Suprapubic skin (tissue), 4 donors: ENCODE data around the gene CHMP4A. TPM values are rescaled to one million over a fixed set of nuclear protein-coding genes. Genes with fewer than 3 reads are reported as not detected.

Experiments
- DNase-seq, 2 donors: peaks; one replicate each; pipeline ENCODE4 v3.0.0-alpha.2; 2019; ENCODE audit warnings: low spot score in 2 of 2
- H3K27ac ChIP-seq: fragments of 200-600 bp; sonication (generic); one replicate; pipeline ENCODE4 v1.5.1; 2019
- H3K27me3 ChIP-seq: fragments of 200-600 bp; sonication (generic); one replicate; pipeline ENCODE4 v1.5.1; 2019
- H3K36me3 ChIP-seq: fragments of 200-600 bp; sonication (generic); one replicate; pipeline ENCODE4 v1.5.1; 2019
- H3K4me1 ChIP-seq: fragments of 200-600 bp; sonication (generic); one replicate; pipeline ENCODE4 v1.5.1; 2019
- H3K4me3 ChIP-seq: fragments of 200-600 bp; sonication (generic); one replicate; pipeline ENCODE4 v1.5.1; 2019; ENCODE audit warnings: mild to moderate bottlenecking
- H3K9me3 ChIP-seq: fragments of 200-600 bp; sonication (generic); one replicate; pipeline ENCODE4 v1.5.1; 2019
- EP300 ChIP-seq: sonication (generic); formaldehyde crosslinking; IDR thresholded peaks from one replicate; pipeline ENCODE4 v1.6.1; 2017; ENCODE audit warnings: antibody characterized with exemption
- POLR2A ChIP-seq, 2 donors: fragments of 450-650 bp; IDR thresholded peaks; one replicate each; pipeline ENCODE4 v1.6.1; 2017; ENCODE audit warnings: antibody characterized with exemption in 2 of 2, mild to moderate bottlenecking in 2 of 2, moderate library complexity in 2 of 2
- POLR2AphosphoS5 ChIP-seq, 3 donors: sonication (generic); formaldehyde crosslinking; IDR thresholded peaks; one replicate each; pipeline ENCODE4 v1.6.1; 2017; ENCODE audit warnings: antibody characterized with exemption in 3 of 3
- WGBS: methylation state at CpG from one replicate; pipeline ENCODE4 v1.1.5; 2018; 5-methylcytosine and 5-hydroxymethylcytosine counted together
- total RNA-seq, 4 donors: library from RNA; depleted of rRNA; stranded (reverse); fragments of >200 nt; gene quantifications; one replicate each; pipeline ENCODE4 v1.1.0, GENCODE V29; 2016
- TF ChIP-seq, protein P1 (sequence below), 2 donors: fragments of 200-600 bp in 1 of 2; fragments of 450-650 bp in 1 of 2; sonication (generic) in 1 of 2; IDR thresholded peaks; one replicate each; pipeline ENCODE4 v1.5.1; 2016 to 2019; ENCODE audit warnings: antibody characterized with exemption in 2 of 2, mild to moderate bottlenecking in 1 of 2, moderate library complexity in 1 of 2

CHMP4A gene
- total RNA-seq, 4 donors from 2014 or later = 47.2 to 86.3 (median 63.6) TPM

DNA sequence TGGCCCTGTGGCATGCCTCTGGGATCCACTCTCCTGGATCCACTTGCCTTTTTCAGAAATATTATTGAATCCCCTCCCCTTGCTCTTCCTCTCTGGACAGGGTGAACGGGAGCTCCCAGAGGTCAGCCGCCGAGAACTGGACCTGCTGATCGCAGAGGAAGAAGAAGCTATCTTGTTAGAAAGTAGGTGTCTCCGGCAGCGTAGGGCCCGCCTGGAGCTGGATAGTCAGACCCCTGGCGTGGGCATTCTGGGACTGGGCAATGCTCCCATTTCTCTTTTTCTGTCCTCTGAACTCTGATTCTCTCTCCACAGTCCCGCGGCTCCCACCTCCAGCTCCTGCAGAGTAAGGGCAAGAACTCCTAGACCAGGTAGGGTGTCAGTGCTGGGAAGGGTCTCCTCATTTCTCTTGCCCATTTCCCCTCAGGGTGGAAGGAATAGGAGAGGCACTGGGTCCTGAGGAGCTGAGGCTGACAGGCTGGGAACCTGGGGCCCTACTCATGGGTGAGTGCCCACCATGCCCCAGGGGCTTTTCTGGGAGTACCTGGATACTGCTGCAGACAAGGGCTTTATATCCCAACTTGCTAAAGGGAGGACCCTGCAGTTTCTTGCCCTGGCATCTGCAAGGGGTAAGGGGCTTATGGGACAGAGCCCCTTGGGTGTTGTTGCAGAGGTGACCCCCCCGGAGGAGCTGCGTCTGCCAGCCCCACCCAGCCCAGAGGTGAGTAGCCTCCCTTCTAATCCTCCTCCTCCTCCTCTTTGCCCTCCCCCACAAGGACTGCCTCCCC is 36.1 kb downstream of the CHMP4A start:
- WGBS = 89% methylated on average over 12 of the region's 12 CpGs
- Histone ChIP-seq H3K4me3 (no peak overlapping the region), H3K27ac (no peak overlapping the region), H3K36me3 (peaks cover 58% of the 10 kb centered on the region), H3K4me1 (no peaks in the 10 kb centered on the region), H3K27me3 (no peaks in the 10 kb centered on the region), H3K9me3 (no peaks in the 10 kb centered on the region)
- TF ChIP-seq, protein P1, sequence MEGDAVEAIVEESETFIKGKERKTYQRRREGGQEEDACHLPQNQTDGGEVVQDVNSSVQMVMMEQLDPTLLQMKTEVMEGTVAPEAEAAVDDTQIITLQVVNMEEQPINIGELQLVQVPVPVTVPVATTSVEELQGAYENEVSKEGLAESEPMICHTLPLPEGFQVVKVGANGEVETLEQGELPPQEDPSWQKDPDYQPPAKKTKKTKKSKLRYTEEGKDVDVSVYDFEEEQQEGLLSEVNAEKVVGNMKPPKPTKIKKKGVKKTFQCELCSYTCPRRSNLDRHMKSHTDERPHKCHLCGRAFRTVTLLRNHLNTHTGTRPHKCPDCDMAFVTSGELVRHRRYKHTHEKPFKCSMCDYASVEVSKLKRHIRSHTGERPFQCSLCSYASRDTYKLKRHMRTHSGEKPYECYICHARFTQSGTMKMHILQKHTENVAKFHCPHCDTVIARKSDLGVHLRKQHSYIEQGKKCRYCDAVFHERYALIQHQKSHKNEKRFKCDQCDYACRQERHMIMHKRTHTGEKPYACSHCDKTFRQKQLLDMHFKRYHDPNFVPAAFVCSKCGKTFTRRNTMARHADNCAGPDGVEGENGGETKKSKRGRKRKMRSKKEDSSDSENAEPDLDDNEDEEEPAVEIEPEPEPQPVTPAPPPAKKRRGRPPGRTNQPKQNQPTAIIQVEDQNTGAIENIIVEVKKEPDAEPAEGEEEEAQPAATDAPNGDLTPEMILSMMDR (IDR thresholded peaks at IDR 0.05) = no peak
- no peak for TF ChIP-seq POLR2A (IDR thresholded peaks at IDR 0.05)
- TF ChIP-seq POLR2AphosphoS5 (IDR thresholded peaks at IDR 0.05) = no peak
- TF ChIP-seq EP300 = no peak
- peak in 1 of 2 donors; percentile 58 for DNase-seq

GRCh38 chr14:24176599-24176998 is 36.7 kb downstream of the CHMP4A start:
- WGBS = 100% methylated on average over 3 of the region's 5 CpGs
- Histone ChIP-seq H3K27me3 (no peaks in the 10 kb centered on the region), H3K4me1 (peaks cover 6% of the 10 kb centered on the region), H3K9me3 (no peaks in the 10 kb centered on the region), H3K4me3 (no peak overlapping the region), H3K36me3 (peaks cover 51% of the 10 kb centered on the region), H3K27ac (no peak overlapping the region)
- peak in 1 of 2 donors; percentile 46 for DNase-seq
- TF ChIP-seq POLR2AphosphoS5 (IDR thresholded peaks at IDR 0.05) = no peak
- no peak for TF ChIP-seq POLR2A (IDR thresholded peaks at IDR 0.05)
- TF ChIP-seq, protein P1 (IDR thresholded peaks at IDR 0.05) = no peak
- no peak for TF ChIP-seq EP300

DNA sequence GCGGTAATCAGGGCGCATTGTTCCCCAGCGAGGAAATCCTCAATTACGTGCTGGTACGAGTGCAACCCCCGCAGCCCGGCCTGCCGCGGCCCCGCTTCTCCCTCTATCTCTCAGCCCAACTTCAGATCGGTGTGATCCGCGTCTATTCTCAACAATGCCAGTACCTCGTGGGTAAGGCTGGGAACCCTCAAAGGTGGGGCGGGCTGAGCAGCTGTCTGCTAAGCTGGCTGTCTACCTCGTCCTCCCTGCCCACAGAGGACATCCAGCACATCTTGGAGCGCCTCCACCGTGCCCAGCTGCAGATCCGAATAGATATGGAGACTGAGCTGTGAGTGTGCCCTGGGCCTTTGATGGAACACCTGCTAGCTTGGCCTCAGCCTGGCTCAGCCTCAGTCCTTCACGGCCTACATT is 40.4 kb downstream of the CHMP4A start:
- peaks cover 27% of the 10 kb centered on the region for H3K36me3 ChIP-seq
- WGBS = 67% methylated on average over 17 of the region's 20 CpGs
- H3K27ac ChIP-seq = no peak overlapping the region
- H3K4me3 ChIP-seq = no peak overlapping the region
- peaks cover 10% of the 10 kb centered on the region for H3K4me1 ChIP-seq
- no peak for TF ChIP-seq POLR2A (IDR thresholded peaks at IDR 0.05)
- no peak for TF ChIP-seq EP300
- TF ChIP-seq, protein P1 (IDR thresholded peaks at IDR 0.05) = no peak
- no peak for TF ChIP-seq POLR2AphosphoS5 (IDR thresholded peaks at IDR 0.05)
- H3K27me3 ChIP-seq = no peaks in the 10 kb centered on the region
- DNase-seq = peak in 1 of 2 donors; percentile 42
- no peaks in the 10 kb centered on the region for H3K9me3 ChIP-seq

DNA sequence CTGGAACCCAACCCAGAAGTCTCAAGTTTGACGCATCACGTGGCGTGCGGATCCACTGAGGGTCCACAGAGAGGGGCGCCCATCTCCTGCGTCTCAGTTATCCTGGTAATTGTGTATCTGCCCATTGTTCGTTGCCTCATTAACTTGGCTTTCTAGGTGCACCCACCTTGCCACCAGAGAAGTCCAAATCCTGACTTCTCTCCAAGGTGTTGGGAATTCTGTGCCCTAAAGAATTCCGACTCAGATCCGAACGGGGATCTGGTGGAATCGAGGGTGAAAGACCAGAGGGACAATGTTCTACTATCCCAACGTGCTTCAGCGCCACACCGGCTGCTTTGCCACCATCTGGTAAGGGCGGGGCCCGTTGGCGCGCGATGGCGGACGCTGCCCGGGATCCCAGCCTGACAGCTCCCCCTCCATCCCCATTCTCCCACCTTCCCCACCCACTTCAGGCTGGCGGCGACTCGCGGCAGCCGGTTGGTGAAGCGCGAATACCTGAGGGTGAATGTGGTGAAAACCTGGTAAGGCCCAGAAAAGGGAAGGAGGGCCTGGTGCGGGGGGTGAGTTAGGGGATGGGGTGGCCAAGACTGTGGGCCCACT is 40.9 kb downstream of the CHMP4A start:
- Histone ChIP-seq H3K27me3 (no peaks in the 10 kb centered on the region), H3K36me3 (peaks cover 27% of the 10 kb centered on the region), H3K9me3 (no peaks in the 10 kb centered on the region), H3K4me1 (peaks cover 10% of the 10 kb centered on the region), H3K27ac (no peak overlapping the region), H3K4me3 (peak overlapping the region; percentile 31)
- DNase-seq = peak in 1 of 2 donors; percentile 60
- WGBS = 55% methylated on average over 30 of the region's 30 CpGs
- TF ChIP-seq POLR2AphosphoS5 (IDR thresholded peaks at IDR 0.05) (no peak), EP300 (no peak)

- no peaks in the 10 kb centered on the region for H3K27me3 ChIP-seq
- WGBS = 45% methylated on average over 33 of the region's 63 CpGs
- H3K4me3 ChIP-seq = peak within 1 kb of the TSS; percentile 31
- TF ChIP-seq POLR2A (IDR thresholded peaks at IDR 0.05) (no peak), POLR2AphosphoS5 (IDR thresholded peaks at IDR 0.05) (no peak)
- H3K4me1 ChIP-seq = peaks cover 10% of the 10 kb centered on the region
- H3K27ac ChIP-seq = peak within 1 kb of the TSS; percentile 29
- peak in 1 of 2 donors; percentile 74 for DNase-seq
- H3K9me3 ChIP-seq = no peaks in the 10 kb centered on the region
- peaks cover 27% of the 10 kb centered on the region for H3K36me3 ChIP-seq
These were observed 41.6 kb downstream of the CHMP4A start, which contains the start of gene REC8 for GRCh38 chr14:24171422-24172260. TSS of gene REC8 (plus strand) at chr14:24172080. CDS start at chr14:24172553, 473 bp downstream.
